K562 (cell line): Measurements from ENCODE around the gene STOM. TPM values are rescaled to one million over a fixed set of nuclear protein-coding genes. Genes with fewer than 3 reads are reported as not detected.

Experiments
- ATAC-seq: fragments of 200-7000 bp; cut with Tn5 transposase; 3 replicates; pipeline ENCODE4 v1.9.1; 2020; ENCODE audit warnings: moderate library complexity
- BruUV-seq: library from RNA; stranded (reverse); fragments of 400-500 nt; replicated peaks from 2 replicates; lab custom pipeline; 2021; lab: Mats Ljungman, UMichigan
- CTCF ChIA-PET: fragments of 300-600 bp; formaldehyde crosslinking; extraction: SDS; loops from one replicate; lab custom pipeline; 2021; ENCODE audit warnings: low intra/inter-chr PET ratio; lab: Yijun Ruan, JAX
- POLR2A ChIA-PET: fragments of 300-600, 350-650 bp; sonication (Branson Sonifier 250); formaldehyde crosslinking; extraction: SDS; loops from one replicate; lab custom pipeline; 2021; ENCODE audit warnings: antibody characterized with exemption, inconsistent platforms; lab: Yijun Ruan, JAX
- DNase-seq, 4 experiments: peaks; one replicate each; pipeline versions ENCODE4 v3.0.0 to v3.0.0-alpha.2; 2011 to 2018; ENCODE audit warnings: low spot score in 3 of 4, mixed read lengths in 3 of 4; ENCODE audit errors: extremely low read depth in 1 of 4
- FAIRE-seq: peaks from 2 replicates; lab custom pipeline; 2011; peaks lifted over from hg19 to GRCh38; lab: Jason Lieb, UNC
- H2AFZ ChIP-seq: 2 replicates; pipeline ENCODE4 v1.6.0; 2011; ENCODE audit warnings: low read depth, low read length, control low read depth, inconsistent platforms
- H3K27ac ChIP-seq: fragments of 200-600 bp; 3 replicates; pipeline ENCODE4 v1.8.0; 2011; ENCODE audit warnings: low read depth, mild to moderate bottlenecking, control low read depth, inconsistent platforms, low read length, moderate library complexity, mixed read lengths; ENCODE audit errors: extremely low read depth
- H3K27me3 ChIP-seq, 2 experiments: fragments of 300-600 bp in 1 of 2; 2 replicates in 1 of 2; 3 replicates in 1 of 2; pipeline versions ENCODE4 v1.6.0 to v1.8.0; 2011; ENCODE audit warnings: inconsistent platforms in 2 of 2, low read length in 2 of 2, mild to moderate bottlenecking in 1 of 2, mixed read lengths in 1 of 2, moderate library complexity in 1 of 2; ENCODE audit not compliant: control insufficient read depth in 2 of 2, insufficient read depth in 2 of 2
- H3K36me3 ChIP-seq: fragments of 300-600 bp; 3 replicates; pipeline ENCODE4 v1.8.0; 2011; ENCODE audit warnings: mild to moderate bottlenecking, low read length, inconsistent platforms; ENCODE audit not compliant: control insufficient read depth, insufficient read depth
- H3K4me1 ChIP-seq, 2 experiments: fragments of 200-600 bp in 1 of 2; replicated peaks in 1 of 2; 2 replicates in 1 of 2; 3 replicates in 1 of 2; pipeline versions ENCODE4 v1.5.1 to v1.8.0; 2011; ENCODE audit warnings: inconsistent platforms in 2 of 2, low read length in 2 of 2, mild to moderate bottlenecking in 1 of 2, mixed read lengths in 1 of 2, moderate library complexity in 1 of 2; ENCODE audit not compliant: control insufficient read depth in 2 of 2, insufficient read depth in 2 of 2
- H3K4me2 ChIP-seq: 2 replicates; pipeline ENCODE4 v1.6.1; 2011; ENCODE audit warnings: low read length, control low read depth, inconsistent platforms, mixed read lengths; ENCODE audit not compliant: insufficient read depth
- H3K4me3 ChIP-seq: fragments of 200-600 bp; sonication (generic), shearing (Covaris generic); 2 replicates; pipeline ENCODE4 v1.5.1; 2016; ENCODE audit warnings: control low read depth, inconsistent platforms
- H3K79me2 ChIP-seq: fragments of 200-600 bp; 3 replicates; pipeline ENCODE4 v1.8.0; 2011; ENCODE audit warnings: low read length, inconsistent platforms; ENCODE audit not compliant: control insufficient read depth, insufficient read depth
- H3K9ac ChIP-seq, 2 experiments: 2 replicates each; pipeline versions ENCODE4 v1.6.0 to v1.6.1; 2011; ENCODE audit warnings: low read depth in 2 of 2, low read length in 2 of 2, control low read depth in 1 of 2, inconsistent platforms in 1 of 2, mild to moderate bottlenecking in 1 of 2, mixed read lengths in 1 of 2; ENCODE audit not compliant: insufficient read depth in 1 of 2
- H3K9me1 ChIP-seq: one replicate; pipeline ENCODE4 v1.6.0; 2011; ENCODE audit warnings: inconsistent platforms, mild to moderate bottlenecking, low read length, moderate library complexity; ENCODE audit not compliant: control insufficient read depth, insufficient read depth
- H3K9me3 ChIP-seq: replicated peaks from 2 replicates; pipeline ENCODE4 v1.5.1; 2011; ENCODE audit warnings: low read depth, low read length, inconsistent platforms; ENCODE audit not compliant: control insufficient read depth, insufficient read depth
- H4K20me1 ChIP-seq: replicated peaks from 2 replicates; pipeline ENCODE4 v1.6.1; 2011; ENCODE audit warnings: low read length, inconsistent platforms, mixed read lengths; ENCODE audit not compliant: control insufficient read depth, insufficient read depth
- C11orf30 ChIP-seq: fragments of 450-650 bp; IDR thresholded peaks from 2 replicates; pipeline ENCODE4 v1.6.1; 2016; ENCODE audit warnings: low read depth, mild to moderate bottlenecking
- ZNF316 ChIP-seq: fragments of 450-650 bp; IDR thresholded peaks from 2 replicates; pipeline ENCODE4 v1.6.1; 2016
- ZNF449 ChIP-seq: fragments of 250-450 bp; sonication (Bioruptor Pico); IDR thresholded peaks from 2 replicates; pipeline ENCODE4 v1.8.0; 2022; ENCODE audit warnings: moderate library complexity, mild to moderate bottlenecking, inconsistent platforms
- WGBS: fragments of 100-300 bp; shearing (Covaris generic); methylation state at CpG from one replicate; pipeline ENCODE4 v1.1.6; 2016; ENCODE audit warnings: low coverage, mixed read lengths; ENCODE audit not compliant: insufficient coverage; ENCODE audit errors: missing lambda C conversion rate; 5-methylcytosine and 5-hydroxymethylcytosine counted together
- in situ Hi-C: fragments of 300-500 bp; cut with MboI; formaldehyde crosslinking; loops from 4 replicates; pipeline ENCODE4 v1.15.0; 2018; ENCODE audit warnings: inconsistent platforms, mixed read lengths
- intact Hi-C: fragments of 100-400 bp; cut with micrococcal nuclease; formaldehyde crosslinking; loops from 2 replicates; pipeline ENCODE4 v1.14.2; 2022
- polyA plus RNA-seq, 8 experiments: library from polyadenylated mRNA; depleted of rRNA in 4 of 8; stranded (reverse) in 5 of 8; unstranded in 3 of 8; fragments of >200 nt; fragmentation: Nextera tagmentation in 2 of 8; fragmentation: Illumina TruSeq in 1 of 8; extraction: Ambion mirVana in 2 of 8; extraction: Trizol in 1 of 8; gene quantifications; 2 replicates each; pipeline versions ENCODE4 v1.2.1 to v1.2.3, GENCODE V29; 2011 to 2014; ENCODE audit warnings: inconsistent platforms in 1 of 8, missing spikeins in 1 of 8
- total RNA-seq, 7 experiments: library from RNA; depleted of rRNA in 6 of 7; stranded (reverse); fragments of >200 nt in 6 of 7; fragmentation: Illumina TruSeq in 2 of 7; extraction: Trizol in 2 of 7; gene quantifications; 2 replicates each; pipeline versions ENCODE4 v1.2.1 to v1.2.3, GENCODE V29; 2011 to 2021; ENCODE audit warnings: low replicate concordance in 1 of 7

The STOM gene
- total and polyA plus RNA-seq, 9 of the 15 experiments (the other 6 are each of a cell fraction or from before 2014, with no cell fraction given): 23.2 to 140 (median 43.9) TPM

DNA sequence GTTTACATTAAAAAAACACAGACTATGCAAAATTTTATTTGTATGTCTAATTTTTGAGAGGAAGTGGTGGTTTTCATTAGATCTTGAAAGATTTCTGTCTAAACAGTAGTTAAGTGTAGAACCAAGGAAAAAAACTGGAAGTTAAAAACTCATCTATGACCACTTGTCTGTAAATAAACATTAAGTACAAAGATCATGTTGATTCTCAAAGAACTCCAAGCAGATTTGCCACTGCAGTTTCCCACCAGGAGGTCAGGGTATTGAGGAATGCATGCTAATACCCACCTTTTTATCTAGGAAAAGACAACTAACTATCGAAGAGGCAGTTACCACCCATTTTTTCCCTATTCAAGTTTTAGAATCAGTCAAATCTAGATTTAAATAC is 1.9 kb downstream of the STOM start:
- POLR2A ChIA-PET: interaction anchor here (0.8 kb wide), 1 partner anchor 17 kb away, joined by 3 read pairs; no protein-coding TSS in a partner anchor

More for the DNA sequence above, 1.9 kb downstream of the STOM start:
- WGBS: 62% methylated on average over 1 of the region's 1 CpG
- H3K9me1 ChIP-seq: no peaks in the 10 kb centered on the region
- no peak overlapping the region; the same call in 1 of the 2 replicates for H3K4me3 ChIP-seq
- TSS peak; percentile 29 for BruUV-seq
- no peak overlapping the region for H3K27ac ChIP-seq
- intact Hi-C loops: no loop called here
- H4K20me1 ChIP-seq: no peaks in the 10 kb centered on the region
- H3K36me3 ChIP-seq: peaks cover 7% of the 10 kb centered on the region; the same call in 1 of the 3 replicates
- peaks cover 67% of the 10 kb centered on the region for H3K79me2 ChIP-seq
- in situ Hi-C loops: no loop called here
- H3K9ac ChIP-seq: no peak overlapping the region
- TF ChIP-seq C11orf30 (0 out of 2 replicates have a peak, but pooled peaks have one; percentile 20), ZNF449 (CRISPR knock-in tag) (no peak), ZNF316 (peak; percentile 46; the same call in 1 of the 2 replicates)
- H3K4me2 ChIP-seq: no peak overlapping the region
- CTCF ChIA-PET: no interaction called here
- no peak overlapping the region for H2AFZ ChIP-seq
- ATAC-seq (no peak), FAIRE-seq (no peak), DNase-seq (no peak)
- peaks cover 18 to 29% of the 10 kb centered on the region in 2 experiments for H3K4me1 ChIP-seq
- H3K27me3 ChIP-seq: no peaks in the 10 kb centered on the region
- H3K9me3 ChIP-seq: no peaks in the 10 kb centered on the region
